ENCODE data around the gene HLA-A. TPM values are rescaled to one million over a fixed set of nuclear protein-coding genes. Genes with fewer than 3 reads are reported as not detected.

HLA-A gene
- total RNA-seq, 6 experiments from 2014 or later = 107 to 561 (median 406) TPM

DNA sequence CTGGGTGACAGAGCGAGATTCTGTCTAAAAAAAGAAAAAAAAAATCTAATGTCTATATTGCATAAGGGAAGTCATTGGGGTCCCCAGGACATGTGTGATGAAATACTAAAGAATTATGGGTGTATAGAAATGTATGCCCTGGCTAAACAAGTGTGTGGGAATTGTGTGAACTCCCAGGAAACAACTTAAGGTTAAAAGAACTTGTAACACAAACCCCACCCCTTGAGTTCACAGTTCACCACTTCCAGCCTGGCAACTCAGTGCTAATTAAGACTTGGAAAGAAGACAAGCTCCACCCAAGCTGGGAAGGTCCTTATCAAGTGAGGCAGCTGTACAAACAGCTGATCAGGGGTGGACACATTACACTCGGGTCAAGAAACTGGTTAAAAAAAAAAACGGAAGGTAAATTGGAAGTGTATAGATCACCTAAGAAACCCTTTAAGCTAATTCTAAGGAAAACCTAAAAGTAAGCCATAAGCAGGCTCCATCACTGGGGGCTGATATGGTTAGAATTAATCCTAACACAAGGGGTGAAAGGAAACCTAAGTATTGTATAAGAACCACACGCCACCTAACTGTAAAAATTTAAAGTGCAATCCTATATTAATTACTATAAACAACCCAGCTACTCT, 25.2 kb downstream of the HLA-A start:
- Histone ChIP-seq H3K27me3 (no peaks in the 10 kb centered on the region), H3K4me3 (peak overlapping the region in 1 of 3 donors; percentile 23), H3K9me3 (no peaks in the 10 kb centered on the region), H3K36me3 (no peaks in the 10 kb centered on the region), H3K4me1 (peaks cover 0 to 26% (median 9%) of the 10 kb centered on the region in 4 donors), H3K27ac (peak overlapping the region in 2 of 3 donors; percentile 43 to 81)
- peak; percentile 45 to 69 (median 56) for ATAC-seq
- TF ChIP-seq, protein P1, sequence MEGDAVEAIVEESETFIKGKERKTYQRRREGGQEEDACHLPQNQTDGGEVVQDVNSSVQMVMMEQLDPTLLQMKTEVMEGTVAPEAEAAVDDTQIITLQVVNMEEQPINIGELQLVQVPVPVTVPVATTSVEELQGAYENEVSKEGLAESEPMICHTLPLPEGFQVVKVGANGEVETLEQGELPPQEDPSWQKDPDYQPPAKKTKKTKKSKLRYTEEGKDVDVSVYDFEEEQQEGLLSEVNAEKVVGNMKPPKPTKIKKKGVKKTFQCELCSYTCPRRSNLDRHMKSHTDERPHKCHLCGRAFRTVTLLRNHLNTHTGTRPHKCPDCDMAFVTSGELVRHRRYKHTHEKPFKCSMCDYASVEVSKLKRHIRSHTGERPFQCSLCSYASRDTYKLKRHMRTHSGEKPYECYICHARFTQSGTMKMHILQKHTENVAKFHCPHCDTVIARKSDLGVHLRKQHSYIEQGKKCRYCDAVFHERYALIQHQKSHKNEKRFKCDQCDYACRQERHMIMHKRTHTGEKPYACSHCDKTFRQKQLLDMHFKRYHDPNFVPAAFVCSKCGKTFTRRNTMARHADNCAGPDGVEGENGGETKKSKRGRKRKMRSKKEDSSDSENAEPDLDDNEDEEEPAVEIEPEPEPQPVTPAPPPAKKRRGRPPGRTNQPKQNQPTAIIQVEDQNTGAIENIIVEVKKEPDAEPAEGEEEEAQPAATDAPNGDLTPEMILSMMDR (IDR thresholded peaks at IDR 0.05) = peak in 2 of 4 donors; percentile 11 to 14
- TF ChIP-seq POLR2A (IDR thresholded peaks at IDR 0.05) = no peak
- intact Hi-C loops (cut with DNase I) = no loop called here
- 10% methylated on average over 4 of the region's 4 CpGs for WGBS (ENCODE audit: insufficient coverage, low coverage, low lambda C conversion rate, missing lambda C conversion rate)
- peak in 2 of 3 donors; percentile 37 to 67 for DNase-seq

DNA sequence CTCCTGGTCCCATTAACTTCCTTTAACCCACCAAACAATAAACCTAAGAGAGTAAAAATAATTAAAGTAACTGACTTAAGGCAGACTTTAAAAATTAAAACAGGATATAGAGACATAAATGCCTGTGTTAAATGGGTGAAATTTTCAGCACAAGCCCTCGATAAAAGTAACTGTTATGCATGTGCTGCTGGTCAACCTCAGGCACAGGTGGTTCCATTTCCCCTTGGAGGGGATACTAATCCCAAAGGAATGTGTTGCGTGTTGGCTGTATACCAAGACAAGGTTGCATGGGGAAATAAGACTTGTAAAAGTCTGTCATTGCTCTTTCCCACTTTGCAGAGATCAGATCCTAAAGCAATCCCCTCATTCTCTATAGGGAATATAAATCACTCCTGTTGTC, 25.8 kb downstream of the HLA-A start:
- no peaks in the 10 kb centered on the region for H3K36me3 ChIP-seq
- intact Hi-C loops (cut with DNase I) = no loop called here
- H3K4me1 ChIP-seq = peaks cover 0 to 26% (median 9%) of the 10 kb centered on the region in 4 donors
- H3K9me3 ChIP-seq = no peaks in the 10 kb centered on the region
- ATAC-seq = peak in 1 of 4 donors; percentile 9
- DNase-seq = no peak
- WGBS (ENCODE audit: insufficient coverage, low coverage, low lambda C conversion rate, missing lambda C conversion rate) = 76% methylated on average over 2 of the region's 2 CpGs
- no peak for TF ChIP-seq POLR2A (IDR thresholded peaks at IDR 0.05)
- TF ChIP-seq, protein P1 (IDR thresholded peaks at IDR 0.05) = no peak
- H3K4me3 ChIP-seq = no peak overlapping the region
- H3K27me3 ChIP-seq = no peaks in the 10 kb centered on the region
- H3K27ac ChIP-seq = peak overlapping the region in 1 of 3 donors; percentile 81

DNA sequence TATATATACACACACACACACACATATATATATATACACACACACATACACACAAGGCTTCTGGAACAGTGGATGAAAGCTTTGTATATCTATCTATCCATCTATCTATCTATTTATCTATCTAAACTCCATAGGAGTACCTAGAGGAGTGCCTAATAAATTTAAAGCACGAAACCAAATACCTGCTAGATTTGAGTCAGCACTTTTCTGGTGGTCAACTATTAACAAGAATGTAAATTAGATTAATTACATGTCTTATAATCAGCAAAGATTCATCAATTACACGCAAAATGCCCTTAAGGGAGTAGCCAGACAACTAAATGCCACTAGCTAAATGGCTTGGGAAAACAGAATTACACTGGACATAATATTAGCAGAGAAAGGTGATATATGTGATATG, 26.6 kb downstream of the HLA-A start:
- Histone ChIP-seq H3K27ac (no peak overlapping the region), H3K9me3 (no peaks in the 10 kb centered on the region), H3K27me3 (no peaks in the 10 kb centered on the region), H3K4me1 (peaks cover 0 to 26% (median 9%) of the 10 kb centered on the region in 4 donors), H3K4me3 (no peak overlapping the region), H3K36me3 (no peaks in the 10 kb centered on the region)
- DNase-seq = no peak
- TF ChIP-seq, protein P1 (IDR thresholded peaks at IDR 0.05) = no peak
- TF ChIP-seq POLR2A (IDR thresholded peaks at IDR 0.05) = no peak
- intact Hi-C loops (cut with DNase I) = no loop called here
- no peak for ATAC-seq
- WGBS (ENCODE audit: insufficient coverage, low coverage, low lambda C conversion rate, missing lambda C conversion rate) = 100% methylated on average over 2 of the region's 2 CpGs

DNA sequence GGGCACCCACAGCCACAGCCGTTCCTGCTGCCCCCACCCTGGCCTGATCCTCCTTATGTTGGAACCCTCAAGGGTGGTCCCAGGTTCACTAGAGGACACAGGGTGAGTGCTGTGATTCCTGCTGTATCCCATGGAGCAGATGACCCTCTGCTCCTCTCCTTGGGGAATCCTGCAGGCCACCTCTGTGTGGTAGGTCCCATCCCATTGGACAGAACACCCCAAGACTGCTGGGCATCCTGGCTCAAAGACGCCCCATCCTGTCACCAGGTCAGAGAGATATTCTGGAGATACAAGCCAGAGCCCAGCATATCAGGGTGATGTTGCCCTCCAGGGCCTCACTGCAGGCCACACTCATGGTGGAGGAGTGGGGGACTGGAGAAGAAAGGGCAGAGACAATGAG, 28.4 kb downstream of the HLA-A start:
- intact Hi-C loops (cut with DNase I) = no loop called here
- no CpG with 5 or more reads among the region's 2 CpGs for WGBS (ENCODE audit: insufficient coverage, low coverage, low lambda C conversion rate, missing lambda C conversion rate)

More for the DNA sequence above, 28.4 kb downstream of the HLA-A start:
- no peak for ATAC-seq
- Histone ChIP-seq H3K4me3 (no peak overlapping the region), H3K27ac (no peak overlapping the region), H3K4me1 (peaks cover 0 to 24% (median 11%) of the 10 kb centered on the region in 4 donors), H3K9me3 (no peaks in the 10 kb centered on the region), H3K36me3 (no peaks in the 10 kb centered on the region), H3K27me3 (no peaks in the 10 kb centered on the region)
- no peak for DNase-seq
- TF ChIP-seq POLR2A (IDR thresholded peaks at IDR 0.05) = no peak
- TF ChIP-seq, protein P1 (IDR thresholded peaks at IDR 0.05) = no peak

Measured in right lobe of liver (tissue), 6 donors.